Thoracic aorta (tissue), 2 donors: ENCODE measurements around the gene LHX5. TPM values are rescaled to one million over a fixed set of nuclear protein-coding genes. Genes with fewer than 3 reads are reported as not detected.
A peak's percentile ranks its signal among the peaks of the same experiment; 100 is the strongest.

Experiments
- ATAC-seq: fragments of 150-250 bp; one replicate; pipeline ENCODE4 v1.8.0; 2017; ENCODE audit warnings: low read depth; ENCODE audit not compliant: insufficient number of reproducible peaks, low FRiP score
- DNase-seq: peaks from one replicate; pipeline ENCODE4 v3.0.0-alpha.2; 2020; ENCODE audit warnings: low spot score
- H3K27ac ChIP-seq, 2 donors: fragments of 200-600 bp; sonication (generic); 1 replicate in 1 of 2; 2 replicates in 1 of 2; pipeline ENCODE4 v1.5.1; 2016; ENCODE audit warnings: mild to moderate bottlenecking in 2 of 2, moderate library complexity in 2 of 2
- H3K27me3 ChIP-seq: fragments of 200-600 bp; sonication (generic); replicated peaks from 2 replicates; pipeline ENCODE4 v1.6.0; 2016; ENCODE audit warnings: mild to moderate bottlenecking; ENCODE audit not compliant: insufficient read depth
- H3K36me3 ChIP-seq: fragments of 200-600 bp; sonication (generic); one replicate; pipeline ENCODE4 v1.5.1; 2016
- H3K4me1 ChIP-seq, 2 donors: fragments of 200-600 bp; sonication (generic); 1 replicate in 1 of 2; 2 replicates in 1 of 2; pipeline versions ENCODE4 v1.5.1 to v1.6.0; 2016; ENCODE audit warnings: low read depth in 2 of 2, mild to moderate bottlenecking in 1 of 2; ENCODE audit not compliant: control insufficient read depth in 1 of 2
- H3K4me3 ChIP-seq: fragments of 200-600 bp; sonication (generic); 2 replicates; pipeline ENCODE4 v1.5.1; 2016; ENCODE audit warnings: mild to moderate bottlenecking
- H3K9me3 ChIP-seq: fragments of 200-600 bp; sonication (generic); 2 replicates; pipeline ENCODE4 v1.5.1; 2016
- CTCF ChIP-seq: fragments of 200-600 bp; sonication (generic); IDR thresholded peaks from one replicate; pipeline ENCODE4 v1.5.1; 2019; ENCODE audit warnings: antibody characterized with exemption
- total RNA-seq, 2 donors: library from RNA; depleted of rRNA; stranded (reverse); fragments of >200 nt; gene quantifications; one replicate each; pipeline versions ENCODE4 v1.1.0 to v1.2.3, GENCODE V29; 2016

Gene LHX5
- total RNA-seq, 2 donors from 2014 or later, result not detected

DNA sequence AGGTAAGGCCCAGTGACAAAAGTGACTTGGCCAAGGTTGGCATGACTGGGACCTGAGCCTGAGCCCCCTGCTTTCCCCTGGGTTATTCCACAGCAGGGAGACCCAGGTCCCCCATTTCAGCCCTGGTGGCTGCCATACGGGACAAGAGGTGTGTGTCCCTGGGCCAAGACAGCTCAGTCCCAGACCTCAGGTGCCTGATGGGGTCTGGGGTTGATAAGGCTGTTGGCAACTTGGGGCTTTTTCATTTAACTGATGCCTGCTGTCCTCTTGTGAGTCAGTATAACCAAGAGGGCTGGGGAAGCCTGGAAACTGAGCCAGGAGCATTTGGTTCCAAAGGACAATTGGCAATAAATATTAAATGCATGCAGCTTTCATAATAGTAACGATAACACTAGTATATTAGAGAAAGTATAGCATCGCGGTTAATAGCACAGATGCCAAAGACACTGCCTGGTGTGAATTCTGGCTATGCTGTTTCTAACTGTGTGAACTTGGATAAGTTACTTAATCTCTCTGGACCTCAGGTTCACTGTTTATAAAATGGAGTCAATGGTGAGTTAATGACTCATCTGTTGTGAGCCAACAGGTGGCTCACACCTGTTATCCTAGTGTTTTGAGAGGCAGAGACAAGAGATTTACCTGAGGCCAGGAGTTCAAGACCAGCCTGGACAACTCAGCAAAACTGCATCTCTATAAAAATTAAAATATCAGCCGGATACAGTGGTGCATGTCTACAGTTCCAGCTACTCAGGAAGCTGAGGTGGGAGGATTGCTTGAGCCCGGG lies 48.6 kb downstream of the LHX5 start:
- DNase-seq, result no peak
- ATAC-seq, result no peak
- peak overlapping the region in 1 of 2 donors; percentile 33 for H3K27ac ChIP-seq
- peak overlapping the region; percentile 69 for H3K4me3 ChIP-seq
- no peaks in the 10 kb centered on the region for H3K9me3 ChIP-seq
- TF ChIP-seq CTCF, result no peak
- no peaks in the 10 kb centered on the region for H3K36me3 ChIP-seq
- H3K27me3 ChIP-seq, result no peaks in the 10 kb centered on the region
- peaks cover 5 to 12% of the 10 kb centered on the region in 2 donors for H3K4me1 ChIP-seq

DNA sequence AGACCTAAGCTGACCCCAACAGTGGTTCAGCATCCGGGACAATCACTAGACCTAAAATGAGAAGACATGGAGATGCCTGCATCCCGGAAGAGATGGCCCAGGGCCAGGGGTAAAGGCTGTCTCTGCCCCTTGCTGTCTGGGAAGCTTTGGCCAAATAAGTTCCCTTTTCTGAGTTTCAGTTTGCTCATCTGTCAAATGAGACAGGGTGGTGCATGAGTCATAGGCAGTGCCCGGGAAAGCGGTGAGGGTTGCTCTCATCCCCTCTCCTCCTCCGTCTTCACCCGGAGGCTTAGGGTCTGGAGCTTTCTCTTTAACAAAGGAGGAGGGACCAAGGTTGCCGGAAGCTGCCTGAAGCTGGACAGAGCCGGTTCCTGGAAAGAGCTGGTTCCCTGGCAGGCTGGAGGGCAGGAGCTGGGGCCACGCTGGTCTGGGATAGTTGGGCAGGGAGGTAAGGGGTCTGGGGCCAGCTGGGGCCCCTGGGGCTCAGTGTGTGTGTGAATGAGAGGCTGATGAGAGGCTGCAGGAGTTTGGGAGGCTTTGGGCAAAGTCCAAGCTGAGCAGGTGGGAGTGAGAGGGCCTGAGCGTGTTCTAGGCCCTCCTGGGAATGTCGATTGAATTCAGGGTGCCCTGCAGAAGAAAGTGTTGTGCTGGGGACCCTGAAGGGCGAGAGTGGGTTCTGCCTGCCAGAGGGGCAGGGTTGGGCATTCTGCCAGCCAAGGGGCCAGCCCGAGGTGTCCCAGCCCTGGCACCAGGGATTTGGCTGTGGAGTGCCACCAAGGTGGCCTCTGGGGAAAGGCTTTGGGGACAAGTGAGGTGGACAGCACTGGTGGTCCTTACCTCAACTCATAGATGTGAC lies 49.4 kb downstream of the LHX5 start, which contains the start of gene SDSL:
SDSL (plus strand) TSS at position 351 of the 856 bp plus-strand sequence. CDS start 5,603 bp downstream, outside the sequence.
- H3K27me3 ChIP-seq, result no peaks in the 10 kb centered on the region
- H3K4me3 ChIP-seq, result peak within 1 kb of the TSS; percentile 69
- ATAC-seq (no peak), DNase-seq (peak; percentile 25)
- no peaks in the 10 kb centered on the region for H3K36me3 ChIP-seq
- peaks cover 5 to 12% of the 10 kb centered on the region in 2 donors for H3K4me1 ChIP-seq
- no peaks in the 10 kb centered on the region for H3K9me3 ChIP-seq
- H3K27ac ChIP-seq, result peak within 1 kb of the TSS; percentile 33 to 47
- TF ChIP-seq CTCF, result no peak

DNA sequence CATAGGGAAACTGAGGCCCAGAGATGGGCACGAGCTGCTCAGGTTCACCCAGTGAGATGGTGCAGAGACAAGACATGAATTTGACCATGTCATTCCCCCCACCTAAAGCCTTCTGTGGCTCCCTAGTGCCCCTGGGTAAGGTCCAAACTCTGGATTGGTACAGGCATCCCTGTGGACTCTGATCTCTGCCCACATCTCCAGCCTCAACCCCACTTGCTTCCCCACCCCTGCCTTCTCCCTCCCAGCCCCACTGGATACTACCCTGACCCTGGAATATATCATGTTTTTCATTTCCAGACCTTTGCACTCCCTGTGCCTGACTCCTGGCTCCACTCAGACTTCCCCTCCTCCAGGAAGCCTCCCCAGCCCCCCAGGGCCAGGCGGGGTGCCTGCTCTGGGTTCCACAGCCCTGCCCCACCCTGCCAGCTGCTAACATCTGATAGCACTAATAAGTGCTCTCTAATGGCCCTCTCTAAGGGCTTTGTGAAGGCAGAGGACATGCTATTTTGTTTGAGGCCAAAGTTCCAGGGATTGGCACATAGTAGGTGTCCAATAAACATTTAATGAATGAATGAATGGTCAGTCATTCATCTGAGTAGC lies 50.6 kb downstream of the LHX5 start:
- DNase-seq (no peak), ATAC-seq (no peak)
- H3K4me3 ChIP-seq, result no peak overlapping the region
- H3K4me1 ChIP-seq, result peaks cover 5 to 12% of the 10 kb centered on the region in 2 donors
- TF ChIP-seq CTCF, result no peak
- H3K27me3 ChIP-seq, result no peaks in the 10 kb centered on the region
- no peaks in the 10 kb centered on the region for H3K36me3 ChIP-seq
- no peaks in the 10 kb centered on the region for H3K9me3 ChIP-seq
- H3K27ac ChIP-seq, result no peak overlapping the region

DNA sequence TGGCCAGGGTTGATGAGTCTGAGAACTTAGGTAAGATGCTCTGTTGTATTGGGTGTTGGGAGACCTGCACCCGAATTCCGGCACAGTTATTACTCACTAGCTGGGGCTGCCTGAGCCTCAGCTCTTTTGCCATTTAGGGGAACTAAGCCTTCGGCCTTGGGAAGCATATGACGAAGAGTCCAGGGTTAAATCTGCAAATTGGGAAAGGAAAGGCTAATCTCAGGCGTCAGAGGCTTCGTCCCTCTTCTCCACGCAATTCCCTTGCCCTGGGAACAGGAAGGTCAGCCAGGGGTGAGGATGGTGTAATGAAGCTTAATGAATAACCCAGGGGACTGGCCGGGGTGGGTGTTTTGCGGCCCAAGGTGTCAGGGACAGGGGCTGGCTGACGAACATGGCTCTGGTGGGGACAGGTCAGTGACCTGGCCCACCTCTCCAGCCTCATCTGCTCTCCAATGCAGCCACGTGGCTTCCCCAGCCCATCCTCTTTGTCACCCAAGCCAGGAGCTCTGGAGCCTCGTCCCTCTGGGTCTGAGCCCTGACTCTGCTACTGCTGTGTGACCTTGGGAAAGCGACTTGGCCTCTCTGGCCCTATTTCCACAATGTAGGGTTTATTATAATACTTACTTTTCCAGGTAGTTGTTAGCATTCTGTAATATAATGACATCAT lies 53.3 kb downstream of the LHX5 start:
- no peaks in the 10 kb centered on the region for H3K27me3 ChIP-seq
- H3K4me1 ChIP-seq, result peaks cover 5 to 12% of the 10 kb centered on the region in 2 donors
- no peaks in the 10 kb centered on the region for H3K9me3 ChIP-seq
- no peak for TF ChIP-seq CTCF
- ATAC-seq (no peak), DNase-seq (no peak)
- H3K36me3 ChIP-seq, result no peaks in the 10 kb centered on the region
- no peak overlapping the region for H3K4me3 ChIP-seq
- no peak overlapping the region for H3K27ac ChIP-seq
